T-cell (primary cell): ENCODE measurements around the gene FADS2. TPM values are rescaled to one million over a fixed set of nuclear protein-coding genes. Genes with fewer than 3 reads are reported as not detected.

Experiments
- ATAC-seq, 4 experiments: fragments of 200-7000 bp in 3 of 4; fragments of 150-1000 bp in 1 of 4; cut with Tn5 transposase; replicated peaks in 1 of 4; 1 replicate in 3 of 4; 2 replicates in 1 of 4; pipeline ENCODE4 v1.10.0; 2021; ENCODE audit warnings: moderate library complexity in 3 of 4, mild to moderate bottlenecking in 2 of 4, moderate number of reproducible peaks in 1 of 4
- CTCF ChIA-PET, 2 donors: fragments of 300-600 bp; sonication (Branson Sonifier 250); formaldehyde crosslinking; loops; one replicate each; lab custom pipeline; 2022; ENCODE audit warnings: antibody characterized with exemption in 2 of 2; lab: Charles Lee
- POLR2A ChIA-PET, 2 donors: fragments of 300-600 bp; sonication (Branson Sonifier 250); formaldehyde crosslinking; loops; one replicate each; lab custom pipeline; 2022; ENCODE audit warnings: antibody characterized with exemption in 2 of 2; lab: Charles Lee
- DNase-seq, 35 experiments: peaks; one replicate each; pipeline versions ENCODE4 v3.0.0 to v3.0.0-alpha.2; 2013 to 2023
- H3K27ac ChIP-seq: one replicate; pipeline ENCODE4 v1.5.1; 2013; ENCODE audit warnings: low read length
- H3K27me3 ChIP-seq, 2 experiments: replicated peaks in 1 of 2; 1 replicate in 1 of 2; 2 replicates in 1 of 2; pipeline versions ENCODE4 v1.6.1 to v1.7.0; 2013; ENCODE audit warnings: low read length in 1 of 2, mixed read lengths in 1 of 2; ENCODE audit not compliant: control insufficient read depth in 2 of 2, insufficient read depth in 2 of 2; ENCODE audit errors: extremely low read depth in 1 of 2
- H3K36me3 ChIP-seq, 2 donors: 1 replicate in 1 of 2; 2 replicates in 1 of 2; pipeline versions ENCODE4 v1.6.1 to v1.7.0; 2013; ENCODE audit warnings: low read length in 1 of 2; ENCODE audit not compliant: control insufficient read depth in 2 of 2, insufficient read depth in 1 of 2; ENCODE audit errors: extremely low read depth in 1 of 2
- H3K4me1 ChIP-seq, 2 experiments: 1 replicate in 1 of 2; 2 replicates in 1 of 2; pipeline versions ENCODE4 v1.6.1 to v1.7.0; 2013; ENCODE audit warnings: low read length in 2 of 2, mixed read lengths in 1 of 2; ENCODE audit not compliant: insufficient read depth in 2 of 2, control insufficient read depth in 1 of 2; ENCODE audit errors: extremely low read depth in 1 of 2
- H3K4me3 ChIP-seq, 2 donors: 1 replicate in 1 of 2; 2 replicates in 1 of 2; pipeline versions ENCODE4 v1.5.1 to v1.7.0; 2013; ENCODE audit warnings: mild to moderate bottlenecking in 2 of 2, low read length in 1 of 2, moderate library complexity in 1 of 2; ENCODE audit not compliant: control insufficient read depth in 1 of 2; ENCODE audit errors: extremely low read depth in 1 of 2
- H3K9me3 ChIP-seq: 2 replicates; pipeline ENCODE4 v1.7.0; 2013
- H3K27ac Mint-ChIP-seq, 2 donors: one replicate each; pipeline ENCODE4 v1.8.0; 2020 to 2021; ENCODE audit warnings: mild to moderate bottlenecking in 2 of 2, mixed read lengths in 2 of 2
- H3K27me3 Mint-ChIP-seq, 2 donors: one replicate each; pipeline ENCODE4 v1.8.0; 2021 to 2022; ENCODE audit warnings: mixed read lengths in 2 of 2
- H3K36me3 Mint-ChIP-seq: one replicate; pipeline ENCODE4 v1.8.0; 2021; ENCODE audit warnings: mixed read lengths
- H3K4me1 Mint-ChIP-seq, 3 donors: one replicate each; pipeline ENCODE4 v1.8.0; 2020 to 2022; ENCODE audit warnings: mixed read lengths in 3 of 3, mild to moderate bottlenecking in 1 of 3
- H3K4me3 Mint-ChIP-seq, 3 donors: one replicate each; pipeline ENCODE4 v1.8.0; 2020 to 2022; ENCODE audit warnings: mild to moderate bottlenecking in 3 of 3, mixed read lengths in 3 of 3, moderate library complexity in 3 of 3
- H3K9me3 Mint-ChIP-seq, 3 donors: one replicate each; pipeline ENCODE4 v1.8.0; 2020 to 2022; ENCODE audit warnings: mixed read lengths in 3 of 3
- WGBS: methylation state at CpG from one replicate; pipeline ENCODE4 v1.1.5; 2013; ENCODE audit warnings: missing lambda C conversion rate; ENCODE audit not compliant: insufficient coverage; 5-methylcytosine and 5-hydroxymethylcytosine counted together
- total RNA-seq, 35 experiments: library from RNA in 6 of 35; stranded (reverse) in 6 of 35; fragments of 120-200 nt in 1 of 35; gene quantifications; one replicate each; pipeline versions ENCODE4 v1.2.1 to v1.2.4 and lab custom pipeline; 2013 to 2026

Gene FADS2
- total RNA-seq, 5 donors from 2014 or later (not counting 1 experiment from before 2014, with no cell fraction given), result 1.9 to 20.9 (median 2.7) TPM

GRCh38 chr11:61868571-61869428, 40.7 kb downstream of the FADS2 start:
- WGBS, result 72% methylated on average over 9 of the region's 14 CpGs
- ATAC-seq, result no peak
- peaks cover 0 to 27% of the 10 kb centered on the region in 2 experiments for H3K27me3 ChIP-seq
- no peaks in the 10 kb centered on the region for H3K36me3 Mint-ChIP-seq
- no peak for DNase-seq
- H3K4me1 ChIP-seq, result peaks cover 0 to 7% of the 10 kb centered on the region in 2 experiments
- peaks cover 0 to 7% of the 10 kb centered on the region in 2 donors for H3K36me3 ChIP-seq
- H3K27ac ChIP-seq, result no peak overlapping the region
- peaks cover 0 to 7% of the 10 kb centered on the region in 2 donors for H3K27me3 Mint-ChIP-seq
- POLR2A ChIA-PET, result no interaction called here
- no peak overlapping the region for H3K4me3 ChIP-seq
- no peaks in the 10 kb centered on the region for H3K9me3 Mint-ChIP-seq
- H3K4me3 Mint-ChIP-seq, result no peak overlapping the region
- no peaks in the 10 kb centered on the region for H3K9me3 ChIP-seq
- H3K27ac Mint-ChIP-seq, result no peak overlapping the region
- peaks cover 6 to 8% (median 7%) of the 10 kb centered on the region in 3 donors for H3K4me1 Mint-ChIP-seq
- CTCF ChIA-PET, result interaction anchor here (1.0 to 2.5 kb wide), 2 partner anchors 213 to 240 kb away, joined by 11 read pairs; no protein-coding TSS in a partner anchor

GRCh38 chr11:61869429-61869707, 41.3 kb downstream of the FADS2 start:
- POLR2A ChIA-PET, result no interaction called here
- H3K4me1 Mint-ChIP-seq, result peaks cover 6 to 8% (median 7%) of the 10 kb centered on the region in 3 donors
- Histone ChIP-seq H3K9me3 (no peaks in the 10 kb centered on the region), H3K4me3 (no peak overlapping the region), H3K36me3 (peaks cover 0 to 5% of the 10 kb centered on the region in 2 donors), H3K27ac (no peak overlapping the region), H3K27me3 (peaks cover 0 to 27% of the 10 kb centered on the region in 2 experiments), H3K4me1 (peaks cover 0 to 7% of the 10 kb centered on the region in 2 experiments)
- peaks cover 0 to 7% of the 10 kb centered on the region in 2 donors for H3K27me3 Mint-ChIP-seq
- H3K36me3 Mint-ChIP-seq, result no peaks in the 10 kb centered on the region
- H3K27ac Mint-ChIP-seq, result no peak overlapping the region
- DNase-seq (no peak), ATAC-seq (no peak)
- CTCF ChIA-PET, result interaction anchor here (1.0 to 2.5 kb wide), 2 partner anchors 212 to 239 kb away, joined by 11 read pairs; no protein-coding TSS in a partner anchor
- H3K4me3 Mint-ChIP-seq, result no peak overlapping the region
- WGBS, result 70% methylated on average over 2 of the region's 4 CpGs
- no peaks in the 10 kb centered on the region for H3K9me3 Mint-ChIP-seq

- Histone ChIP-seq H3K27me3 (peaks cover 0 to 27% of the 10 kb centered on the region in 2 experiments), H3K27ac (no peak overlapping the region), H3K9me3 (no peaks in the 10 kb centered on the region), H3K4me3 (no peak overlapping the region), H3K4me1 (peaks cover 0 to 7% of the 10 kb centered on the region in 2 experiments), H3K36me3 (peaks cover 0 to 5% of the 10 kb centered on the region in 2 donors)
- peaks cover 0 to 7% of the 10 kb centered on the region in 2 donors for H3K27me3 Mint-ChIP-seq
- CTCF ChIA-PET, result interaction anchor here (0.7 to 2.5 kb wide), 5 partner anchors 72 to 242 kb away, joined by 3 to 11 read pairs (median 7); no protein-coding TSS in a partner anchor
- H3K9me3 Mint-ChIP-seq, result no peaks in the 10 kb centered on the region
- H3K4me1 Mint-ChIP-seq, result peaks cover 6 to 8% (median 7%) of the 10 kb centered on the region in 3 donors
- H3K27ac Mint-ChIP-seq, result no peak overlapping the region
- WGBS, result 89% methylated on average over 18 of the region's 21 CpGs
- ATAC-seq, result no peak
- DNase-seq, result no peak
- POLR2A ChIA-PET, result no interaction called here
- H3K4me3 Mint-ChIP-seq, result no peak overlapping the region
- no peaks in the 10 kb centered on the region for H3K36me3 Mint-ChIP-seq
These were observed 41.8 kb downstream of the FADS2 start for GRCh38 chr11:61869708-61870451.

- Mint-ChIP-seq H3K4me1 (peaks cover 6 to 8% (median 7%) of the 10 kb centered on the region in 3 donors), H3K36me3 (no peaks in the 10 kb centered on the region), H3K27ac (no peak overlapping the region), H3K27me3 (peaks cover 0 to 7% of the 10 kb centered on the region in 2 donors), H3K4me3 (peak overlapping the region in 1 of 3 donors; percentile 67), H3K9me3 (no peaks in the 10 kb centered on the region)
- no peaks in the 10 kb centered on the region for H3K9me3 ChIP-seq
- ChIA-PET POLR2A (no interaction called here), CTCF (interaction anchor here in 1 of 2 donors (0.7 to 2.5 kb wide), 4 partner anchors 73 to 242 kb away, joined by 3 to 11 read pairs (median 6); no protein-coding TSS in a partner anchor)
- ATAC-seq (no peak), DNase-seq (no peak)
- 82% methylated on average over 6 of the region's 10 CpGs for WGBS
- no peak overlapping the region for H3K4me3 ChIP-seq
- H3K36me3 ChIP-seq, result no peaks in the 10 kb centered on the region
- no peak overlapping the region for H3K27ac ChIP-seq
- H3K4me1 ChIP-seq, result peaks cover 0 to 7% of the 10 kb centered on the region in 2 experiments
- peaks cover 0 to 24% of the 10 kb centered on the region in 2 experiments for H3K27me3 ChIP-seq
These were observed 42.5 kb downstream of the FADS2 start for GRCh38 chr11:61870541-61871031.

- 5% methylated on average over 21 of the region's 24 CpGs for WGBS
- Histone ChIP-seq H3K4me1 (peaks cover 0 to 7% of the 10 kb centered on the region in 2 experiments), H3K36me3 (no peaks in the 10 kb centered on the region), H3K27ac (no peak overlapping the region), H3K9me3 (no peaks in the 10 kb centered on the region), H3K4me3 (peak overlapping the region in 1 of 2 donors; percentile 52), H3K27me3 (peaks cover 0 to 24% of the 10 kb centered on the region in 2 experiments)
- Mint-ChIP-seq H3K36me3 (no peaks in the 10 kb centered on the region), H3K27me3 (peaks cover 0 to 7% of the 10 kb centered on the region in 2 donors), H3K27ac (no peak overlapping the region), H3K4me3 (peak overlapping the region; percentile 52 to 67 (median 62)), H3K9me3 (no peaks in the 10 kb centered on the region), H3K4me1 (peaks cover 6 to 8% (median 7%) of the 10 kb centered on the region in 3 donors)
- ATAC-seq (peak; percentile 85 to 98 (median 88)), DNase-seq (peak; percentile 16 to 76 (median 56))
- ChIA-PET CTCF (interaction anchor here in 1 of 2 donors (0.7 to 2.5 kb wide), 4 partner anchors 74 to 241 kb away, joined by 3 to 11 read pairs (median 6); no protein-coding TSS in a partner anchor), POLR2A (no interaction called here)
These were observed 43.1 kb downstream of the FADS2 start for GRCh38 chr11:61871158-61871597.
